VCaP (cell line): Measurements from ENCODE around the gene ZSWIM5.
"Not testable (repeated sequence)": the region's sequence is repeated elsewhere in the genome, so short reads cannot be mapped to it uniquely, and the experiment has no call there.

Source experiments
- H3K27ac ChIP-seq: fragments of 450-650 bp; 2 replicates; pipeline ENCODE4 v1.5.1; 2017
- TF ChIP-seq, protein P1 (sequence below): fragments of 450-650 bp; conservative IDR thresholded peaks from 2 replicates; pipeline ENCODE4 v1.5.1; 2017; ENCODE audit warnings: mild to moderate bottlenecking, moderate library complexity

Gene ZSWIM5

GRCh38 chr1:45123358-45123757 lies 83.0 kb downstream of the ZSWIM5 start:
- H3K27ac ChIP-seq = no peak overlapping the region
- TF ChIP-seq, protein P1, sequence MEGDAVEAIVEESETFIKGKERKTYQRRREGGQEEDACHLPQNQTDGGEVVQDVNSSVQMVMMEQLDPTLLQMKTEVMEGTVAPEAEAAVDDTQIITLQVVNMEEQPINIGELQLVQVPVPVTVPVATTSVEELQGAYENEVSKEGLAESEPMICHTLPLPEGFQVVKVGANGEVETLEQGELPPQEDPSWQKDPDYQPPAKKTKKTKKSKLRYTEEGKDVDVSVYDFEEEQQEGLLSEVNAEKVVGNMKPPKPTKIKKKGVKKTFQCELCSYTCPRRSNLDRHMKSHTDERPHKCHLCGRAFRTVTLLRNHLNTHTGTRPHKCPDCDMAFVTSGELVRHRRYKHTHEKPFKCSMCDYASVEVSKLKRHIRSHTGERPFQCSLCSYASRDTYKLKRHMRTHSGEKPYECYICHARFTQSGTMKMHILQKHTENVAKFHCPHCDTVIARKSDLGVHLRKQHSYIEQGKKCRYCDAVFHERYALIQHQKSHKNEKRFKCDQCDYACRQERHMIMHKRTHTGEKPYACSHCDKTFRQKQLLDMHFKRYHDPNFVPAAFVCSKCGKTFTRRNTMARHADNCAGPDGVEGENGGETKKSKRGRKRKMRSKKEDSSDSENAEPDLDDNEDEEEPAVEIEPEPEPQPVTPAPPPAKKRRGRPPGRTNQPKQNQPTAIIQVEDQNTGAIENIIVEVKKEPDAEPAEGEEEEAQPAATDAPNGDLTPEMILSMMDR = no peak

- TF ChIP-seq, protein P1 = no peak
- no peak overlapping the region for H3K27ac ChIP-seq
Measured at GRCh38 chr1:45122724-45123123, 83.7 kb downstream of the ZSWIM5 start.

DNA sequence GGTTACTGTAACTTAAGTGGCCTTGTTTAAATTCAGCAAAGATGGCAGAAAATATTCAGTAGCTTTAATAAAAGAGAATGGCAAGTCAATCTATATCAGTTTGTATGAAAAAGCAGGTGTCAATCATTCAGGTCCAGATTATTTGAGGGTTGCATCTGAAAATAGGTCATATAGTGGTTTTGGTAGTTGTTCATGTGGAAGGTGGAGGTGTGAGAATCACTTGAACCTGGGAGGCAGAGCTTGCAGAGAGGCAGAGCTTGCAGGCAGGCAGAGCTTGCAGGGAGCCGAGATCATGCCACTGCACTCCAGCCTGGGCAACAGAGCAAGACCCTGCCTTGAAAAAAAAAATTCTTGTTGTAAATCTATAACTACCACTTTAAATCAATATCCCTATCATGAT lies 88.6 kb downstream of the ZSWIM5 start:
- H3K27ac ChIP-seq = no peak overlapping the region
- TF ChIP-seq, protein P1 = no peak

DNA sequence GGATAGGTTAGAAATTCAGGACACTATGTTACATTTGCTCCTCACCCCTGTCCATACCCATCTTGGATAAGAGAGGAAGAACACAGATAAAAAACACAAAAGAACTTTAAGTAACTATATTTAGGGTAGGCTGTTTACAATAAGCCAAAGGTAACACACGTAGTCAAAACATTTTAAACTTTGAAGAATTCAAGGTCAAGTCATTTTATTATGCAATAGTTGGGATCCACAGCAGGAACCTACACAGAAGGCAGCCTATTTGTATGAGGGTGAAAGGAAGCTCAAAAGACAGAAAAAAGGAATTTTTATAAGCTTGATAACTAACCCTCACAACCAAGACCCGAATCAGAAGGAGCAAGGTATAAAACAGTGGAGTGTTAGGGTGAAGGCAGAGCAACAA lies 89.6 kb downstream of the ZSWIM5 start:
- H3K27ac ChIP-seq = no peak overlapping the region
- TF ChIP-seq, protein P1 = no peak

DNA sequence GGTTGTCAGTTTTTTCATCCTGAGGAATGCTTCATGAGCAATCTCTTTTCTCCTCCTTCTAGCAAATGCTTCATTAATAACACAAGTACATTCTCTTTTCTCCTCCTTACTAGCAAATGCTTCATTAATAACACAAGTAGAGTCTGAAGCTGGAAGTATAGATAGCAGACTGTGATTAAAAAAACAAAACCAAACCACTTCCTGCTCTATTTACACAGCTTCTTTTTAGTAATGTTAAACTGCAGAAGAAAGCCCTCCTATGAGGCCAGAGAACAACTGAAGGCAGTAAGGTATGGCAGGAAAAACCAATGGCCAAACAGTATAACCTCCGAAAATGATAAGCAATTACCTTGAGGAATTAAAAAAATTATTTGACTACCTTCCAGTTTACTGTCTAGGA lies 90.1 kb downstream of the ZSWIM5 start:
- no peak overlapping the region for H3K27ac ChIP-seq
- TF ChIP-seq, protein P1 = no peak

- H3K27ac ChIP-seq = not testable (repeated sequence)
Measured at GRCh38 chr1:45115198-45115597, 91.2 kb downstream of the ZSWIM5 start.

DNA sequence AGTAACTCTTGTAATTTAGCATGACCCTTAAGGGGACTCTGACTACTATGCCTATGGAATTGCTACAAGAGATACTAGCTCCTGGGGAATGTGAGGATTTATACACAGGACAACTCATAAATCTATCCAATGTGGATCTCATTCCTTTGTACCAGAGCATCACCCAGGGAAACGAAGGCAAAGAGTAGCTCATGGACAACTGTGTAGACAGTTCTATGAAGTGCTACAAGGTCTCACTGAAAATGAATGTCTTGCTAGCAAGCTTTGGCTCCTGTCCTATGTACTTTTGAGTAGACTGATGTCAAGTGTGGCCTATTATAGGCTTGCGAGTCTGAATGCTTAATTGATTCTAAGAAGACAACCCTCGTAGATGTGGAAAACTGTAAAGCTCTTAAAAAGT lies 93.7 kb downstream of the ZSWIM5 start:
- TF ChIP-seq, protein P1 = no peak

DNA sequence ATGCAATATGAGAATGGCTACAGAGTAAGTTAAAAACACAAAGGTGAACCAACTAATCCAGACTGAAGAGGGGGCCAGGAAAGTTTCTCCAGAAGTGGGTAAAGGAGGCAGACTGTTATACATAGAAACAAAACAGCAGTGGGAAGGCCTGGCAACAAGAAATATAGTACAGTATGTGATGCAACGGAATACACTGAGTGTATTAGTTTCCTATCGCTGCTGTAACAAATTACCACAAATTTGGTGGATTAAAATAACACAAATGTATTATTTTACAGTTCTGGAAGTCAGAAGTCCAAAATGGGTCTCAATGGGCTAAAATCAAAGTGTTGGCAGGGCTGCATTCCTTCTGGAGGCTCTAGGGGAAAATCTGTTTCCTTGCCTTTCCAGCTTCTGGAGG lies 95.2 kb downstream of the ZSWIM5 start:
- H3K27ac ChIP-seq = no peak overlapping the region
- TF ChIP-seq, protein P1 = no peak

More for the DNA sequence above, 93.7 kb downstream of the ZSWIM5 start:
- H3K27ac ChIP-seq = no peak overlapping the region
